Loucy (cell line): Measurements from ENCODE around the gene KIZ.

Source experiments
- CTCF ChIP-seq: fragments of 200-600 bp; sonication (generic); conservative IDR thresholded peaks from 2 replicates; pipeline ENCODE4 v1.5.1; 2014; ENCODE audit warnings: mild to moderate bottlenecking, antibody characterized with exemption, low read length
- EZH2phosphoT487 ChIP-seq: fragments of 200-600 bp; IDR thresholded peaks from 2 replicates; pipeline ENCODE4 v1.6.1; 2018; ENCODE audit warnings: antibody characterized with exemption, mild to moderate bottlenecking, moderate library complexity, borderline replicate concordance

- TF ChIP-seq CTCF (no peak), EZH2phosphoT487 (no peak)
These were observed 622 bp upstream of the KIZ start for GRCh38 chr20:21125072-21125848.
